Fibroblast of peridontal ligament (primary cell): ENCODE measurements around the gene HSD3B1.
"Not testable (repeated sequence)": the region's sequence is repeated elsewhere in the genome, so short reads cannot be mapped to it uniquely, and the experiment has no call there.

Experiments used
- DNase-seq: peaks from one replicate; pipeline ENCODE4 v3.0.0-alpha.2; 2010; ENCODE audit errors: extremely low read depth

Gene HSD3B1

GRCh38 chr1:119553302-119554071 is 46.5 kb downstream of the HSD3B1 start:
- DNase-seq: not testable (repeated sequence)

GRCh38 chr1:119554183-119554582 is 47.2 kb downstream of the HSD3B1 start:
- peak; percentile 87 for DNase-seq

- DNase-seq: no peak
These were observed 49.4 kb downstream of the HSD3B1 start for GRCh38 chr1:119556423-119556822.

GRCh38 chr1:119560402-119560801 is 53.4 kb downstream of the HSD3B1 start:
- not testable (repeated sequence) for DNase-seq

- no peak for DNase-seq
These were observed 57.5 kb downstream of the HSD3B1 start for GRCh38 chr1:119564548-119564947.
